Umbilical cord (tissue), 2 donors: ENCODE measurements around the gene PVRIG. TPM values are rescaled to one million over a fixed set of nuclear protein-coding genes. Genes with fewer than 3 reads are reported as not detected.
"Not testable (repeated sequence)": the region's sequence is repeated elsewhere in the genome, so short reads cannot be mapped to it uniquely, and the experiment has no call there.

Experiments used
- DNase-seq: peaks from one replicate; pipeline ENCODE4 v3.0.0-alpha.2; 2015; ENCODE audit warnings: low spot score
- total RNA-seq: library from RNA; depleted of rRNA; stranded (reverse); fragments of >200 nt; gene quantifications from one replicate; pipeline ENCODE4 v1.2.3, GENCODE V29; 2014; ENCODE audit warnings: low replicate concordance; ENCODE audit not compliant: insufficient read depth

The PVRIG gene
- total RNA-seq, 1 donor from 2014 or later = 0.48 TPM

DNA sequence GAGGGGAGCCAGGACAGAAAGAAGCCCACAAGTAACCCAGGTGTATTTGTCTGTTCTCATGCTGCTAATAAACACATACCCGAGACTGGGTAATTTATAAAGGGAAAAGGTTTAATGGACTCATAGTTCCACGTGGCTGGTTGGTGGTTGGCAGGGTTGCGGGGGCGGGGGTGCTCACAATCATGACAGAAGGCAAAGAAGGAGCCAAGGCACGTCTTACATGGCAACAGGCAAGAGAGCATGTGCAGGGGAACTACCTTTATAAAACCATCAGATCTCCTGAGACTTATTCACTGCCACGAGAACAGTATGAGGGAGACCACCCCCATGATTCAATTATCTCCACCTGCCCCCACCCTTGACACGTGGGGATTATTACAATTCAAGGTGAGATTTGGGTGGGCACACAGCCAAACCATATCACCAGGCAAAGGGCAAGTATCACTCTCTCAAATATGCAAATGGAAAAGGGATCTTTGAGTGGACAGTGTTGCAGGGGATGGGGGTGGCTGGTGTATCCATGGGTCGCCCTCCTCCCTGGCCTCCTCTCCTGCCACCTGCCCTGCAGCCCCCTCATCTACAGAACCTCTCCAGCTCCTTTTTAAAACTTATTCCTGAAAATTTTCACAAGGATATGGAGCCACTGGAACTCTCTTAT is 15.0 kb downstream of the PVRIG start:
- DNase-seq = not testable (repeated sequence)

DNA sequence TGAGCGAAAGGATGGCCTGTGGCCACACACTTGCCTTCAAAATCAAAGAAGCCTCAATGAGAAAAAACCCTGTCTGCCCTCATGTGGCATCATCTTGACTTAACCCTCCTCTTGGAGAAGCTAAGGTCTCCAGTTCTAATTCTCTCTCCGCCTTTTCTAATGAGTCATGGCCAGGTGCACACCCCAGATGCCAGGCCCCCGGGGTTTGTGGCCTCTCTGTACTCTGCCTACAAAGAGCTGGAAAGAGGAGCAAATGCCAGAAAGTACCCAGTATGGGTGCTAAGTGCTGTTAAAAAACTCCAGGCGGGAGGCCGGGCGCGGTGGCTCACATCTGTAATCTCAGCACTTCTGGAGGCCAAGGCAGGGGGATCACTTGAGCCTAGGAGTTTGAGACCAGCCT is 20.2 kb downstream of the PVRIG start:
- DNase-seq = not testable (repeated sequence)

DNA sequence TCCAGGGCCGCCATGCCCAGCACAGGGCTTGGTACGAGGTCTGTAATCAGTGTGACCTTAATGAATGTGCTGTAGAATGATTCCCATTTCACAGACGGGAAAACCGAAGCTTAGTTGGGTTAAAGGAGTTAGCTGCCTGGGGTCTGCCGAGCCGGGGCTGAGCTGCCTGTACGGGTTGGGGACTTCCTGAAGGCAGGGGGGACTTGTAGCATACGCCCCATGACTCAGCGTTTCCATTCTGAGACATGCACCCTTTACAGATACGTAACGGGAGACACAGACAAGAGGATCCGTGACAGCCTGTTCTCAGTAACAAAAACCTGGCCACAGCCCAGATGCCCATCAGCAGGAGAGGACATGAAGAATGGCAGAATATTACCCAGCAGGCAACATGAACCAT is 23.6 kb downstream of the PVRIG start:
- not testable (repeated sequence) for DNase-seq

DNA sequence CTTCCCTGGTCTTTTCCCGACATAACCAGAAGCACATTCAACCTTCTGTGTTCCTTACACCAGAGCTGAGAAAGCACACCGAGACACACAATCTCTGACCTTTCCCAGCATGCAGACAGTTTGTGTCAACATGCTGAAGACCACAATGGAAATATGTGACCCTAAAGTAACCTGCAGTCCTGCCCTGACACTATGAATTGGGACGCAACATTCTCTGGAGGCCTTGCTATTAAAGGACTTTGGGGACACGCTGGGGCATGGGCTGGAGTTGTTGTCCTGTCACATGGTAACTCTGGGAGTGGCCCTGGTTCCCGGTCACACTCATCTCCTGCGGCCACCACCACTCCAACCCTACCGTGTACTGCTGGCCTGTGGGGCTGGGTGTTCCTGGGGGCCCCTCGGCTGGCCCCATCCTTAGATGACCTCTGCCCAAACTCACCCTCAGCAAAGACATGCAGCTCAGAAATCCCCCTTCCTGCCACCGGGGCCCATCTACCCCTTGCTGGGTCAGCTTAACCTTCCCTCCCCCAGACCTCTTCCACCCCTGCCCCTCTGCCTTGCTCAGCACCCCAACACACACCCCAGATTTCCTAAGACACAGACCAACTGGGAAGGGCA is 25.3 kb downstream of the PVRIG start:
- not testable (repeated sequence) for DNase-seq

DNA sequence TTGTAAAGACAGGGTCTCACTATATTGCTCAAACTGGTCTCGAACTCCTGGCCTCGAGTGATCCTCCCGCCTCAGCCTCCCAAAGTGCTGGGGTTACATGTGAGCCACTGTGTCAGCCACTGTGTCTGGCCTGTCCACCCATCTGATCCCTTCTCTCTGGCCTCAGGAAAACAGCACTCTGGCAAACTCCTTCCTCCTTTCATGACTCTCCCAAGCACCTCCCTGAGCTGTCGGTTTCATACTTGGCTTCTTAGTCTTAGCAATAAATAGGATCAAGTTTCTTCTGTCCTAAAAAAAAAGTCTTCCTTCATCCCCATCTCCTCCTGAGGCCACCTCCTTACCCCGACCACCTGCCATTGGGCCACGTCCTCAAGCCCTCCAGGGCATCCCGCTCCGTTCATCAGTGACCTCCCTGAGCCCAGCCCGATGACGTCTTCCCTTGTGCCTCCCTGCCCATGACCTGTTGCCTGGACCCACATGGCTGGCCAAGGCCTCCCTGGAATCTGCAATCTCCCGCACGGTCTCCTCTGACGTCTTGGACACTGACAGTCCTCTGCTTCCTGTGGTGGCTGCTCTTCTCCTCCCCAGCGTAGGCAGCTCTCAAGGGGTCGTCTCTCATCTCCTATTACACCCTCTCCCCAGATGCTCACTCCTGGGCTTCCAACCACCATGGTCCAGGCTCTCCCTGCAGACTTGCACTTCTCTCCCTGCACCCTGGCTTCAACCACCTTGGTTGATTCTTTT is 26.5 kb downstream of the PVRIG start:
- DNase-seq = not testable (repeated sequence)

DNA sequence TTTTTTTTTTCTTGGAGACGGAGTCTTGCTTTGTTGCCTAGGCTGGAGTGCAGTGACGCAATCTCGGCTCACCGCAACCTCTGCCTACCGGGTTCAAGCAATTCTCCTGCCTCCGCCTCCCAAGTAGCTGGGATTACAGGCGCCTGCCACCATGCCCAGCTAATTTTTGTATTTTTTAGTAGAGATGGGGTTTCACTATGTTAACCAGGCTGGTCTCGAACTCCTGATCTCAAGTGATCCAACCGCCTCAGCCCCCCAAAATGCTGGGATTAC is 27.1 kb downstream of the PVRIG start:
- not testable (repeated sequence) for DNase-seq

DNA sequence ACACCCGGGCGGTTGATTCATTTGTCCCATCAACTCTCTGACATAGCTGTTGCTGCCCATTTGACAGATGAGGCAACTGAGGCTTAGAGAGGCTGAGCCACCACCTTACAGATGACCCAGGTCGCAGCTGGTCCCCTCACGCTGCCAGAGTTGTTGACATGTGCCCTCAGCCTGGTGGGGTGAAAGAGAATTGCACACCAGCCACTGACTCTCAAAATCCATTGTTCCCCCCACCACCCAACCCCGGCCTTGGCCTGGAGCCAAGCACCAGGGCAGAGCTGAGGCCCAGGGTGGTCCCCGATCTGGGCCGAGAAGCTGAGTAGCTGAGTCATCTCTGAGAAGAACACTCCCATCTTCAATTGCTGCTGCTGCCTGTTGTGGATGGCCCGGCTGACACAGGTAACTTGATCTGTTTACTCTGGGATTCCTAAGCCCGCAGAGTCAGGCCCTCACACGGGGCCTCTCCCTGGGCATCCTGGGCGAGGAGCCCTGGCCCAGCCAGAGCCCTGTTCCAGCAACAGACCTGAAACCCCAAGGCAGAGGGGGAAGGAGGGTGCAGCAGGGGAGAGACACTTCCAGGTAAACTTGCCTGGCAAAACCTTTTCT is 27.5 kb downstream of the PVRIG start:
- DNase-seq = peak; percentile 59

DNA sequence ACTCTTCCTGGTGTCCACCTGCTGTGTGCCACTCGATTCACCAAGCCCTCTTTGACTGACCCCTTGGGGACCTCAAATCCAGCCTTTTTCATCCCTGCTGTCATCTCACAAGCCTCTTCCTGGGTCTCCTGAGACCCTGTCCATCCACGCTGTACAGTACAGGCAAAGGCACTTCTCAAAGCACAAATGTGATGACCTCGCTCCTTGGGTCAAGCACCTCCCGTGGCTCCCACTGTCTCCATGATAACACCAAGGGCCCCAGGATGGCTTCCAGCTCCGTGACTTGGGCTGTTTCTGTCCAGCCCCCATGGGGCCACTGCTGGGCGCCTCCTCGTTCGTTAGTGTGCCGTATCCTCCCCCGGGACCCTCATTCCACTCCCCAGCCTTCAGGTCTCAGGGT is 28.7 kb downstream of the PVRIG start:
- DNase-seq = no peak

DNA sequence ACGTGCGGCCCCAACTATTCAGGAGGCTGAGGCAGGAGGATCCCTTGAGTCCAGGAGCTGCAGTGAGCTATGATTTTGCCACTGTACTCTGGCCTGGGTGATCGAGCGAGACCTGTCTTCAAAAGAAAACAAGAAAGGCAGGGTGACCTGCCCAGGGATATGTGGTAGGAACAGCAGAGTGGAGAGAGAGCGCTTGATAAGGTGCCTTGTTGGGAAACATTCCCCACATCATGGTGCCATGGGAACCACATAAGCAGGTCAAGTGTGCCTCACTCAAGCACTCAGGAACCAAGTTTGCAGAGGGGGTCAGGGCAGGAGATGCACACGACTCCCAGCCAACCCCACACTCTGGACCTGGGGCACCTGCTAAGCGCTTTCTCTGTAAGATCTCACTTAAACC is 37.3 kb downstream of the PVRIG start:
- DNase-seq = no peak

DNA sequence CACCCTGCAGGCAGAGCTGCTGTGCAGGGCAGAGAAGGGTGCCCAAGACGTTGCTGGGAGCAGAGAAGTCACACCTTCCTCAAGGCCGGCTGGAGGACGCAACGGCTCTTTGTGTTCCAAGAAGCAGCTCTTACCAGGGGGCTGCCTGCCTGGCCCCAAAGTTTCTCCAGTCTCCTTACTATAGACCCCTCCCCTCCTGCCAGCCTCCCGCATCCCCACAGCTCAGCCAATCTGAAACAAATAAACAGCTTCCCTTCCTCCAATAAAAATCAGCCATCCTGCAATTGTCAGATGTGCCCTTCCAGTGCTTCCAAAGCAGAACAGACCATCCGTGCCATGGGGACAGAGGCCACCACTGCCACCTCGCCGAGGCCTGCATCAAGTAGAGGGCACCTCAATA is 40.2 kb downstream of the PVRIG start:
- not testable (repeated sequence) for DNase-seq

DNA sequence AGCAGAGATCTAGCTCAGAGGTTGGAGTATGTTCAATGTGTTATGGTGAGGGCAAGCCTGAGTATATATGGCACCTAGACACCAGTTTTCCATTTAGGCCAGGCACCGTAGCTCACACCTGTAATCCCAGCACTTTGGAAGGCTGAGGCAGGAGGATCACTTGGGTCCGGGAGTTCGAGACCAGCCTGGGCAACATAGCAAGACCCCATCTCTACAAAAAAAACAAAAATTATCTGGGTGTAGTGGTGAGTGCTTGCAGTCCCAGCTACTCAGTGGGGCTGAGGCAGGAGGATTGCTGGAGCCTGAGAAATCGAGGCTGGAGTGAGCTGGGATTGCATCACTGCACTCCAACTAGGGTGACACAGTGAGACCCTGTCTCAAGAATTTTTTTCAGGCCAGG is 43.1 kb downstream of the PVRIG start:
- DNase-seq = not testable (repeated sequence)

DNA sequence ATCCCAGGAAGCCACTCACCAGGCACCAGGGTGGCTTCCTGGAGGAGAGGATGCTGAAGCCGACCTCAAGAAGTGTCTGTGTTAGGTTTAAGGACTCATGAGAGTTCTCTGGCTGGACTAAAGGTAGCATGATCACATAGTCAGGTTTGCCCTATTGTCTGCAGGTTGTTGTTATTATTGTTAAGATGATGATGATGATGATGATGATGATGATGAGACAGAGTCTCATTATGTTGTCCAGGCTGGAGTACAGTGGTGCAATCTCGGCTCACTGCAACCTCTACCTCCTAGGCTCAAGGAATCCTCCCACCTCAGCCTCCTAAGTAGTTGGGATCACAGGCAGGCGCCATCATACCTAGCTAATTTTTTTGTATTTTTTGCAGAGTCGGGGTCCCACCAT is 44.5 kb downstream of the PVRIG start:
- DNase-seq = not testable (repeated sequence)

DNA sequence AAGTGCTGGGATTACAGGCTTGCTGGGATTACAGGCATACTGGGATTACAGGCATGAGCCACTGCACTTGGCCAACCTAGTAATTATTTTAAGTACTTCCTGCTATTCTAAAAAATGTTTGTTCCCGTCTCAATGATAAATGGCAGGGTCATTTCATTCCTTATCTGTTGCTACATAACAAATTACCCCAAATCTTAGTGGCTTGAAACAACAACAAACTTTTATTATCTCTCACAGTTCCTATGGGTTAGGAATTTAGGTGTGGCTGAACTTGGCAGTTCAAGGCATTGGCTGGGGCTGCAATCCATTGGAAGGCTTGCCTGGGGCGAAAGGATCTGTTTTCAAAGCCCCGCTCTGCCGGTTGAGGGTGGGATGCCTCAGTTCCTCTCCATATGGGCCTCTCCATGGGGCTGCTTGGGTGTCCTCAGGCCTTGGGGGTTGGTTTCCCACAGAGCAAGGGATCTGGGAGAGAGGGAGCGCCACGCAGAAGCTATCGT is 45.0 kb downstream of the PVRIG start:
- DNase-seq = not testable (repeated sequence)

DNA sequence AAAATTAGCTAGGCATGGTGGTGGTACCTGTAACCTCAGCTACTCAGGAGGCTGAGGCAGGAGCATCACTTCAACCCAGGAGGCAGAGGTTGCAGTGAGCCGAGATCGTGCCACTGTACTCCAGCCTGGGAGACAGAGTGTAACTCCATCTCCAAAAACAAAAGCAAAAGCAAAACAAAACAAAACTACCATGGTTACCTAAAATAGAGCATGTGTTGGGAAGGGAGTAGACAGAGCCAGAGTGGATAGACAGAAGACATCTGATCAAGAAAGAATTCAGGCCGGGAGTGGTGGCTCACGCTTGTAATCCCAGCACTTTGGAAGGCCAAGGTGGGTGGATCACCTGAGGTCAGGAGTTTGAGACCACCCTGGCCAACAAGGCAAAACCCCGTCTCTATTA is 46.1 kb downstream of the PVRIG start:
- not testable (repeated sequence) for DNase-seq

DNA sequence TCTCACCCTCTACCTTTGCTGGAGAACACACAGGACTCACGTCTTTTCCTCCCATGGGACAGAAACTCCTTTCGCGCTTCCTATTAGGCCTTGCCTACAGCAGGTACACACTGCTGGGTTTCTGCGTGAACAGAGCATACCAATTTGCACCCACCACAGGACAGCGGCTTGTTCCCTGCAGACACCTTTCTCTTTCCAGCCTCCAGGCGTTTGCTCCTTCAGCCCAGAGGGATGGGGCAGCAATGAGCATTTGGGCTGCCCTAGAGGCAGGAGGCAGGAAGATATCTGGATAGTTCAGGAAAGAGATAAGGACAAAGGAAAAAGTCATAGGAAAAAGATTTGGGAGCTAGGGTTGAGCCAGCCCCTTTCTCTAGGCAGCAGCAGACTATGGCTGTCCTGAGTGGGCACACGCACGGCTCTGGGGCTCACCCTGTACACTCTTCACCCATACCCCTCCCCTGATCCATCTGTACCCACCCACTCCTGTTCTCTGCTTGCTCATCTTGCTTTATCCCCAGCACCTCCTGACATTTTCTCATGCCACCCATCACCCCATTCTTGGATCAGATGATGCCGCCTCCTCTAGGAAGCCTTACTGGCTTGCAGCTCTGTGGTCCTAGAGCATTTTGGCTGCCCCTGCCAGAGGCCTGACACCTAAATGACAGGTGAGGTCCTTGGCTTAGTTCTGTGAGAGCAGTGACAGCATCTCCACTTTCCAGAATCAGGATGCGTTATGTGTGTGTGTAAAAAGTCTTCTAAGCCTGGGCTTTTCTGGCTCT is 47.0 kb downstream of the PVRIG start:
- no peak for DNase-seq

DNA sequence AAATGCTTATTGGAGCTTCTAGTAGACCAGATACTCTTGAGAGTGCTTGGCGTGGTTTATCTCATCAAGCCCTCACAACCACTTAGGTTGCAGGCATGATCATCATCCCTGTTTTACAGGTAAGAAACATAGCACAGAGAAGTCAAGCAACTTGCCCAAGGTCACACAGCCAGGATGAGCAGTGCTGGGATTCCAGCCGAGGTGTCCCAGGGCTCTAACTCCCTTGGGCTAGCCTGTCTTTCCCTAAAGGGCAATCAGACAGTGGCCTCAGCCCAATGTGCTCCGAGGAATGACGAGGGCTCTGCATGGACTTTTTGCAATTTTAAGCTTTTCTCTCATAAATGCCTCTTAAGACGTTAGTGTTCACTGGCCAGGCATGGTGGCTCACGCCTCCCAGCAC is 47.9 kb downstream of the PVRIG start:
- DNase-seq = no peak

DNA sequence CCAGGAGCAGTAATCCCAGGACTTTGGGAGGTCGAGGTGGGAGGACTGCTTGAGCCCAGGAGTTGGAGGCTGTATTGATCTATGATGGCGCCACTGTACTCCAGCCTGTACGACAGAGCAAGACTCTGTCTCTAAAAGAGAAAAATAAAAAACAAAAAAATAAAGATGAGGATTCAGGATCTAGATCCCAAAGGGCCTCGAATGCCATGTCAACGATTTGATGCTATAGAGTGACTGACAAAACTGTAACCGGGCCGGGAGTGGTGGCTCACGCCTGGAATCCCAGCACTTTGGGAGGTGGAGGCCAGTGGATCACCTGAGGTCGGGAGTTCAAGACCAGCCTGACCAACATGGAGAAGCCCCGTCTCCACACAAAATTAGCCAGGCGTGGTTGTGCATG is 49.1 kb downstream of the PVRIG start:
- not testable (repeated sequence) for DNase-seq

DNA sequence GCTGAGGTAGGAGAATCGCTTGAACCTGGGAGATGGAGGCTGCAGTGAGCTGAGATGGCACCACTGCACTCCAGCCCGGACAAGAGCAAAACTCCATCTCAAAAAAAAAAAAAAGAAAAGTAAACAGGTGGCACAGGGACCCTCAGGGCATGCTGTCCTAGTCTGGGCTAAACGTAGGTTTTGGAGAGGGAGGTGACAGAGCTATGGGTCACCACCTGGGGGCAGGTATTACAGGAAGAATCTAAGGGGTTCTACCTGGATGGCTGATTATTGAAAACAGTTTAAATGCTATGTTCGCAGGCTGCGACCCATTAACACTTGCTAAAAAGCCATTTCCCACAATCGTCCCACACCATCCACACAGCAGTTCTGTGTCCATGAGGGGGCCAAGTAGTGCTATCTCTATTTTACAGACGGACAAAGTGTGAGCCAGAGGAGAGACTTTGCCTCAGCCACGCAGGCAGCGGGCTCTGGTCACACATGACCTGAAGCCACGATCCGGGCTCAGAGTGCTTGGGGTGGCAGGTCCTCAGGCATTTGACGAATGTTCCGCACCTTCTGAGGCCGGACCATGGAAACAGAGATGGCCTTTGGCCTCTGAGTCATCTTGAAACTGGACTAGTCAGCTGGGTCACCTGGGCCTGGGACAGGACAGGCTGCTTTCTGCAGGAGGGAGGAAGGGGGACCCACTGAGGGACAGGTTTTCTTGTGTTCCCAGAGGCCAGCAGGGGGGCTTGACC is 49.7 kb downstream of the PVRIG start:
- not testable (repeated sequence) for DNase-seq

DNA sequence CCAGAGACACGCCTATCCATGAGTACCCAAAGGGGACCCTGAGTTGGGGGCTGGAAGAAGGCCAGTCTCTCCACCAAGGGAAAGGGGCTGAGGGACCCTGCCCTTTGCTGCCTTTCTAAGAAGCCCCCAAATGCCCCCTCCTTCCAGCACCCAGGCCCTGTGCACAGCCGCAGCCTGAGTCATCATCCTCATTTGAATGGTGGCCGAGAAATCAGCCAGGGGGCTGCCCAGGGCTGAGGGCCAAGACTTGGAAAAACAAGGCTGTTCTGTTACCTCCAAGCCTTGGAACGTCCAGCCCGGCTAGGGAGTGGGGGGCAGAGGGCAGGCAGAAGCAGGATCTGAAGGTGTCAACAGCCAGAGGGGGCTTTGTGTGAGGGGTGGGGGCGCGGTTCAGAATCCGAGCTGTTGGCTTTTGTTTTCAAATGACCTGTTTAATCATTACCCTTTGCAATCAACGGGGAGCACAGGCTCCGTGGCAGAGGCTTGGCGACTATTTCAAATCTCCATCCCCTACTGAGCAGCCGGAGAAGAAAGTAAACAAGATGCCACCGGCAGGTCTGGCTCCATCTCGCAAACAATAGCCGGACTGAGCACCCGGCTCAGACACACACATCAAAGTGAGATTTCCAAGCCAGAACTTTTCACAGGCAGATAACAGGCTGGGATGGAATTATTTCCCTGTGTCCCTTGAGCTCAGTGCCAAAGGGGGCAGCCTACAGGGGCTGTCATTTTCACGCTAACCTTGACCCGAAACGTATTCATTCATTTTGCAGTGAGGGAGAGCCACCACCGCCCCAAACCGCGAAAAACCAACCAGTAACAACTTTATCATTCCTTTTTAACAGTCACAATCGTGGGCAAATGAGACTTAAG is 50.5 kb downstream of the PVRIG start:
- DNase-seq = not testable (repeated sequence)
